ENCODE results near the gene ASB16. TPM values are rescaled to one million over a fixed set of nuclear protein-coding genes. Genes with fewer than 3 reads are reported as not detected.

ASB16 gene
- total RNA-seq, 4 donors from 2014 or later = 1.4 to 2.4 (median 1.7) TPM

DNA sequence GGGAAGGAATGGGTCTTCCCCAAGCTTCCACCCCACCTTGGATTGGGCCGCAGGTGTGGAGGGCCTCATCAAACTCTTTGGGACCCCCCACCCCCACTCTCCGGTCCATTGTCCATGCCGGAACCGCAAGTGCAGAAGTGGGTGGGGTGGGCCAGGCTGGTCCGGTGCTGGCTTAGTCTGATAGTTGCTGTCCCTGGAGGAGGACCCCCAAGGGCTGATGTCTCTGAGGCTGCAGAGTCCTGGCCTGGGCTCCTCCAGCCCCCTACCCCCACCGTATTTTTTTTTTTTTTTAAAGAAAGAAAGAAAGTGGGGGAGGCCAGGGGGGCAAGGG, 36.3 kb downstream of the ASB16 start:
- Histone ChIP-seq H3K27ac (no peak overlapping the region), H3K4me3 (replicated peaks in 1 of 3) (no peak overlapping the region), H3K27me3 (no peaks in the 10 kb centered on the region), H3K36me3 (peaks cover 50 to 53% of the 10 kb centered on the region in 2 donors), H3K4me1 (peaks cover 0 to 12% of the 10 kb centered on the region in 2 donors), H3K9me3 (no peaks in the 10 kb centered on the region)
- no peak for TF ChIP-seq POLR2A (IDR thresholded peaks at IDR 0.05)
- TF ChIP-seq, protein P1, sequence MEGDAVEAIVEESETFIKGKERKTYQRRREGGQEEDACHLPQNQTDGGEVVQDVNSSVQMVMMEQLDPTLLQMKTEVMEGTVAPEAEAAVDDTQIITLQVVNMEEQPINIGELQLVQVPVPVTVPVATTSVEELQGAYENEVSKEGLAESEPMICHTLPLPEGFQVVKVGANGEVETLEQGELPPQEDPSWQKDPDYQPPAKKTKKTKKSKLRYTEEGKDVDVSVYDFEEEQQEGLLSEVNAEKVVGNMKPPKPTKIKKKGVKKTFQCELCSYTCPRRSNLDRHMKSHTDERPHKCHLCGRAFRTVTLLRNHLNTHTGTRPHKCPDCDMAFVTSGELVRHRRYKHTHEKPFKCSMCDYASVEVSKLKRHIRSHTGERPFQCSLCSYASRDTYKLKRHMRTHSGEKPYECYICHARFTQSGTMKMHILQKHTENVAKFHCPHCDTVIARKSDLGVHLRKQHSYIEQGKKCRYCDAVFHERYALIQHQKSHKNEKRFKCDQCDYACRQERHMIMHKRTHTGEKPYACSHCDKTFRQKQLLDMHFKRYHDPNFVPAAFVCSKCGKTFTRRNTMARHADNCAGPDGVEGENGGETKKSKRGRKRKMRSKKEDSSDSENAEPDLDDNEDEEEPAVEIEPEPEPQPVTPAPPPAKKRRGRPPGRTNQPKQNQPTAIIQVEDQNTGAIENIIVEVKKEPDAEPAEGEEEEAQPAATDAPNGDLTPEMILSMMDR (IDR thresholded peaks at IDR 0.05) = no peak
- intact Hi-C loops (cut with DNase I) = no loop called here
- no peak for DNase-seq
- WGBS, 2 donors = 89 to 92% methylated on average over 3 to 6 of the region's 6 CpGs

DNA sequence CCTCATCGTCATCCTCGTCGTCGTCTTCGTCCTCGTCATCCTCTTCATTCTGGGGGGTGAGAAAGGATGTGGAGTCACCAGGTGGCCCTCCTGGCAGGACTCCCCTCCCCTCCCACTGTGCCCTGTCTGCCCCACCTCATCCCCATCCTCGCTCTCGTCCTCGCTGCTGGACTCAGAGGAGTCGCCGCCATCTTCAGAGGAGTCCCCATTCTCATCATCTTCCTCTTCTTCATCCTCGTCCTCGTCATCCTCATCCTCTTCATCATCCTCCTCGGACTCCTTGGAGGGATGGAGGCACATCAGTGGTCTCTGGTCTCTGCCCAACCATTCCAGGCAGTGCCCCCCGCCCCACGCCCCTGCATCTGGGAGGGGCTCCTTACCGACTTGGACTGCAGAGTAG, 36.8 kb downstream of the ASB16 start:
- Histone ChIP-seq H3K36me3 (peaks cover 50 to 57% of the 10 kb centered on the region in 2 donors), H3K9me3 (no peaks in the 10 kb centered on the region), H3K27ac (no peak overlapping the region), H3K4me3 (replicated peaks in 1 of 3) (no peak overlapping the region), H3K4me1 (peaks cover 0 to 12% of the 10 kb centered on the region in 2 donors), H3K27me3 (no peaks in the 10 kb centered on the region)
- intact Hi-C loops (cut with DNase I) = no loop called here
- TF ChIP-seq, protein P1 (IDR thresholded peaks at IDR 0.05) = no peak
- TF ChIP-seq POLR2A (IDR thresholded peaks at IDR 0.05) = no peak
- DNase-seq = no peak
- WGBS, 2 donors = 94% methylated on average over 17 of the region's 17 CpGs

- H3K27me3 ChIP-seq = no peaks in the 10 kb centered on the region
- H3K27ac ChIP-seq = no peak overlapping the region
- H3K4me3 ChIP-seq (replicated peaks in 1 of 3) = no peak overlapping the region
- WGBS, 2 donors = 96 to 98% methylated on average over 5 of the region's 5 CpGs
- TF ChIP-seq, protein P1 (IDR thresholded peaks at IDR 0.05) = no peak
- no peak for TF ChIP-seq POLR2A (IDR thresholded peaks at IDR 0.05)
- no peak for DNase-seq
- H3K4me1 ChIP-seq = peaks cover 0 to 12% of the 10 kb centered on the region in 2 donors
- no peaks in the 10 kb centered on the region for H3K9me3 ChIP-seq
- peaks cover 50 to 57% of the 10 kb centered on the region in 2 donors for H3K36me3 ChIP-seq
- intact Hi-C loops (cut with DNase I) = no loop called here
Observed at GRCh38 chr17:44207743-44208142, 37.2 kb downstream of the ASB16 start.

DNA sequence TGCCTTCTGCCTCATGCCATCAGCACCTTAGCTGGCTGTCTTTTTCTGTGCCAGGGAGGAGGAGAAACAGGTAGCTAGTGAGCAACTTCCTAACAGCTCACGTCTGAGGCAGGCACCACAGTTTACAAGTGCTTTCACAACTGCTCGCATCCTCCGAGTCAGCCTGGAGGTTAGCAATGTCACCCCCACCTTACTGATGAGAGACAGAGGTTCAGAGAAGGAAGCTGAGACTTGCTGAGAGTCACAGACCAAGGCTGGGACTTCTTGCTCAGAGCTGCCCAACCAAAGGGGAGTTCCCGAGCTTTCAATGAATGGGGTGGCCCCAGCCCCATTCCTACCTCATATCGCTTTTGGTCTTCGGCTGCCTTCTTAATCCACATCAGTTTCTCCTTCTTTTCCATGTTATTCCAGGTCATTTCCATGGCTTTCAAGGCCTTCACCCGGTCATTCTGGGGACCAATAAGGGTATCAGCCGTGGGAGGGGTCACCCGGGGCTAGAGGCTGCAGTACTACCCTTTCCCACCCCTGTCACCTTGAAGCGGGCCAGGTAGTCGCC, 39.4 kb downstream of the ASB16 start:
- Histone ChIP-seq H3K27me3 (no peaks in the 10 kb centered on the region), H3K4me1 (peaks cover 0 to 12% of the 10 kb centered on the region in 2 donors), H3K4me3 (replicated peaks in 1 of 3) (no peak overlapping the region), H3K9me3 (no peaks in the 10 kb centered on the region), H3K36me3 (peaks cover 60 to 69% of the 10 kb centered on the region in 2 donors), H3K27ac (peak overlapping the region in 1 of 3 donors; percentile 25)
- no peak for DNase-seq
- 86 to 88% methylated on average over 10 to 11 of the region's 11 CpGs for WGBS, 2 donors
- intact Hi-C loops (cut with DNase I) = no loop called here
- TF ChIP-seq POLR2A (IDR thresholded peaks at IDR 0.05) = no peak
- TF ChIP-seq, protein P1 (IDR thresholded peaks at IDR 0.05) = no peak

DNA sequence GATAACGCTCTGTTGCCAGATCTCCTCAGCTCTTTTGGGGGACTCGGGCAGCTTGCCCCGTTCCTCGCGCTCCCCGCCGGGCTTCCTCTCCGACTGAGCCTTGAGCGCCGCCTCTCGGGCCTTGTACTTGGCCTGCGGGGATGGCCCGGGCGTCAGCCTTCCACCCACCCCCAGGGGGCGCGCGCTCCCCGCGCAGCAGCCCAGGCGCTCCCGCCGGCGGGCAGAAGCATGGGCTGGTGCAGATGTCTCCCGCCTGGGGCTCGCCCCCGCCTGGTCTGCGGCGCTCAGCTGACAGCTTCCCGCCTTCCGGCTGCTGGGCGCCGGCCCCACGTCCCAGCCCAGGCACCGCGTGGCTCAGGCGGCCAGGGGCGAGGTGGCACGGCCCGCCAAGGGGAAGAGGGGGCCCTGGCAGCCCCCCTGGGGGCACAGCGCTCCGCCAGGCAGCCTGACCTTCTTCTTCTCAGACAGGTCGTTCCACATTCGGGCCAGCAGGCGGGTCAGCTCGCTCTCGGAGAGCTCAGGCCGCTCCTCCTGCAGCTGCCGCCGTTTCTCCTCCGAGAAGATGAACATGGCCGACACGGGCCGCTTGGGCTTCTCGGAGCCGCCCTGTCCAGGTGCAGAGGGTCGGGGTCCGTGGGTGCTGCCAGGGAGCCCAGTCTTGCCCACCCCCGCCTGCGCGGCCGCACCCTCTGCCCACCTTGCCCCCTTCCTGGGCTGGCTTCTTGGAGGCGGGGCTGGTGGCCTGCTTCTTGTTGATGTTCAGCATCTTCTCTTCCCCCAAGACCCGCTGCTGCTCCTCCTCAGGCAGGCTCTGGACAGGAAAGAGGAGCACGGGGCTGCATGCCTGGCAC, 40.1 kb downstream of the ASB16 start:
- intact Hi-C loops (cut with DNase I) = no loop called here
- WGBS, 2 donors = 63 to 88% methylated on average over 5 to 26 of the region's 64 CpGs
- H3K36me3 ChIP-seq = peaks cover 67 to 76% of the 10 kb centered on the region in 2 donors

More for the DNA sequence above, 40.1 kb downstream of the ASB16 start:
- H3K27ac ChIP-seq = peak overlapping the region in 2 of 3 donors; percentile 25 to 30
- H3K4me1 ChIP-seq = peaks cover 0 to 6% of the 10 kb centered on the region in 2 donors
- no peaks in the 10 kb centered on the region for H3K27me3 ChIP-seq
- H3K9me3 ChIP-seq = no peaks in the 10 kb centered on the region
- H3K4me3 ChIP-seq (replicated peaks in 1 of 3) = no peak overlapping the region
- no peak for TF ChIP-seq POLR2A (IDR thresholded peaks at IDR 0.05)
- TF ChIP-seq, protein P1 (IDR thresholded peaks at IDR 0.05) = peak; percentile 49 to 93 (median 79)
- peak; percentile 66 to 71 for DNase-seq

Data from thyroid gland (tissue), 4 donors.